HG03378 (cell line): ENCODE results near the gene CFC1.
"Not testable (repeated sequence)": the region's sequence is repeated elsewhere in the genome, so short reads cannot be mapped to it uniquely, and the experiment has no call there.

Experiments used
- ATAC-seq: cut with Tn5 transposase; IDR thresholded peaks from one replicate; pipeline ENCODE4 v1.9.1; 2021; ENCODE audit warnings: mild to moderate bottlenecking, moderate library complexity; ENCODE audit not compliant: unreplicated experiment

CFC1 gene

GRCh38 chr2:130584726-130585125 is 14.6 kb downstream of the CFC1 start:
- ATAC-seq = not testable (repeated sequence)

GRCh38 chr2:130583582-130583981 is 15.8 kb downstream of the CFC1 start:
- not testable (repeated sequence) for ATAC-seq

- ATAC-seq = not testable (repeated sequence)
Observed at GRCh38 chr2:130582970-130583369, 16.4 kb downstream of the CFC1 start.

GRCh38 chr2:130581491-130581890 is 17.9 kb downstream of the CFC1 start:
- ATAC-seq = not testable (repeated sequence)

- not testable (repeated sequence) for ATAC-seq
Observed at GRCh38 chr2:130579121-130579520, 20.3 kb downstream of the CFC1 start.

DNA sequence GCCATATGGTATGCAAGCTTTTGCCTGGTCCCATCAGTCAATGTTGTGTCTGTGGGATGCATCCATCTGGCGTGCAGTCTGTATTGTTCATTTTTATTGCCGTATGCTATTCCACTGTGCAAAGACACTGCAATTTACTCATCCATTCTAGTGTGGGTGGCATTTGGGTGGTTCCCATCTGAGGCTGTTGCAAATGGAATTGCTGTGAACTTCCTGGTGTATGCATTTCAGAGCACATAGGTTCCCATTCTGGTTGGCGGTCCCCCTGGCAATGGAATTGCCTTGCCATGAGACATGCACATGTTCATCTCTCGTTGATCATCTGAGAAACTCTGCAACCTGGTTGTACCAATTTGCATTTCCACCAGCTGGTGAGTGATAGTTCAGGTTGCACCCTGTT is 21.8 kb downstream of the CFC1 start:
- not testable (repeated sequence) for ATAC-seq

DNA sequence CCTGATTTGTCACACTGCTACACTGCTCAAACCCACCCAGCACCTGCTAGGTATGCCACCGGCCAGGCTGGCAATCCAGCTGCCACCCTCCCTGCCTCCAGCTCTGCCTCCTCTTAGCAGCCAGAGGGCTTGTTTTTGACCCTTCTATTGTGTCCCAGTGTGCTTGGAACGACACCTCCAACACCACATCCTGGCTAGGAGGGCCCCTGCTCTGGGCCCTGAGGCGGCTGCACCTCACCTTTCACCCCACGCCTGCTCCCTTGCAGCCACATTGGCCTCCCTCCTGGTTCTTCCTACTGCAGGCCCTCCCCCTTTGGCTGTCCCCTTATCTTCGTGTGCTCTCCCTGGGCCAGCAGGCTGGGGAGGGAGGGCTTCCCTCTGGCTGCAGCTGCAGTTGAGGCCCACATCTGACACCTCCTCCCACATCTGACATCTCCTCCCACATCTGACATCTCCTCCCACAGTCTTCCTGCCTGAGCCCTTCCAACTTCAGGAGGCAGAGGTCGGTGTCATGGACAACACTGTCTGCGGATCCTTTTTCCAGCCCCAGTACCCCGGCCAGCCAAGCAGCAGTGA is 23.1 kb downstream of the CFC1 start:
- ATAC-seq = not testable (repeated sequence)

DNA sequence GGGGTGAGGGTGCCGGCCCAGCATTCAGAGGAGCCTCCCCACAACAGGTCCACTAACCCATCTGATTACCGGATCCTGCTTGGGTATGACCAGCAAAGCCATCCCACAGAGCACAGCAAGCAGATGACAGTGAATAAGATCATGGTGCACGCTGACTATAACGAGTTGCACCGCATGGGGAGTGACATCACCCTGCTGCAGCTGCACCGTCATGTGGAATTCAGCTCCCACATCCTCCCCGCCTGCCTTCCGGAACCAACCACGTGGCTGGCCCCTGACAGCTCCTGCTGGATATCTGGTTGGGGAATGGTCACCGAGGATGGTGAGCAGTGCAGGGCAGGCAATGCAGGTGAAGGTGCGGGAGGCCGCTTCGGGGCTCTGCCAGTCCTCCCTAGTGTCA is 25.1 kb downstream of the CFC1 start:
- not testable (repeated sequence) for ATAC-seq

DNA sequence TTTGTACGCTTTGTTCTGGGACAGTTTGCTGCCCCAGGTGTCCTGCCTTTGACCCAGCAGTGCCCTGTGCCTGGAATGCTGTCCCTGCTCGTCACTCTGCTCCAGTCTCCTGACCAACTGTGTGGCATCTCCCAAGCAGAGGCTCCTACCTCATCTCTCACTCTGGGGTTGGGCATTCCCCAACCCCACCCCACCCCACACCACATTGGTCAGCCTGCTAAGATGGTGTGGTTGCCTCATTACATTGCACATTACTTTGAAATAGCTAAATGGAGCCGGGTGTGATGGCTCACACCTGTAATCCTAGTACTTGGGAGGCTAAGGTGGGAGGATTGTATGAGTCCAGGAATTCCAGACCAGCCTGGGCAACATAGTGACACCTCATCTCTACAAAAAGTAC is 27.4 kb downstream of the CFC1 start:
- not testable (repeated sequence) for ATAC-seq

- ATAC-seq = not testable (repeated sequence)
Observed at GRCh38 chr2:130566165-130566564, 33.2 kb downstream of the CFC1 start.

- not testable (repeated sequence) for ATAC-seq
Observed at GRCh38 chr2:130556441-130556840, 42.9 kb downstream of the CFC1 start.

- not testable (repeated sequence) for ATAC-seq
Observed at GRCh38 chr2:130554178-130554577, 45.2 kb downstream of the CFC1 start.

- ATAC-seq = not testable (repeated sequence)
Observed at GRCh38 chr2:130549475-130549874, 49.9 kb downstream of the CFC1 start.

DNA sequence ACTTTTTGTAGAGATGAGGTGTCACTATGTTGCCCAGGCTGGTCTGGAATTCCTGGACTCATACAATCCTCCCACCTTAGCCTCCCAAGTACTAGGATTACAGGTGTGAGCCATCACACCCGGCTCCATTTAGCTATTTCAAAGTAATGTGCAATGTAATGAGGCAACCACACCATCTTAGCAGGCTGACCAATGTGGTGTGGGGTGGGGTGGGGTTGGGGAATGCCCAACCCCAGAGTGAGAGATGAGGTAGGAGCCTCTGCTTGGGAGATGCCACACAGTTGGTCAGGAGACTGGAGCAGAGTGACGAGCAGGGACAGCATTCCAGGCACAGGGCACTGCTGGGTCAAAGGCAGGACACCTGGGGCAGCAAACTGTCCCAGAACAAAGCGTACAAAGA is 51.0 kb downstream of the CFC1 start:
- ATAC-seq = not testable (repeated sequence)

DNA sequence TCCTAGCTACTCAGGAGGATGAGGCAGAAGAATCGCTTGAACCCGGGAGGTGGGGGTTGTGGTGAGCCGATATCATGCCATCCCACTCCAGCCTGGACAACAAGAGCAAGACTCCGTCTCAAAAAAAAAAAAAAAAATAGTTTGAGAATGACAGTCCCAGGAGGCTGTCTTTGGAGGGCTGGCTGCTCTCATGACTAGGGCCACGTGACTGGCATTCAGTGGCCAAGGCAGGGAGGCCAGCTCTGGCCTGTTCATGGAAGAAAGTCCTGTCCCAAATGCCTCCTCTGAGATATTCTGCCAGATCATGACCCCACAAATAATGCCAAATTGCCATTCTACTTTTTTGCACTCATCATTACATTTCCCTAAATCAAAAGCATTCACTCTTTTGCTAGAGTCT is 54.4 kb downstream of the CFC1 start:
- not testable (repeated sequence) for ATAC-seq

GRCh38 chr2:130543785-130544528 is 55.4 kb downstream of the CFC1 start:
- ATAC-seq = not testable (repeated sequence)

- ATAC-seq = not testable (repeated sequence)
Observed at GRCh38 chr2:130542789-130543188, 56.6 kb downstream of the CFC1 start.
